GM12878 (cell line): ENCODE results near the gene SBF2. TPM values are rescaled to one million over a fixed set of nuclear protein-coding genes. Genes with fewer than 3 reads are reported as not detected.

ENCODE experiments used
- ATAC-seq: fragments of 200-7000 bp; cut with Tn5 transposase; 3 replicates; pipeline ENCODE4 v1.9.1; 2020; ENCODE audit warnings: mild to moderate bottlenecking, moderate library complexity
- BruUV-seq: library from RNA; stranded (reverse); fragments of 400-500 nt; replicated peaks from 2 replicates; lab custom pipeline; 2021; lab: Mats Ljungman, UMichigan
- CTCF ChIA-PET: fragments of 300-600 bp; sonication (Branson Sonifier 250); formaldehyde crosslinking; extraction: SDS; loops from one replicate; lab custom pipeline; 2021; ENCODE audit warnings: inconsistent platforms; lab: Yijun Ruan, JAX
- POLR2A ChIA-PET: fragments of 350-600 bp; formaldehyde crosslinking; extraction: SDS; loops from one replicate; lab custom pipeline; 2021; ENCODE audit warnings: inconsistent platforms; lab: Charles Lee
- RAD21 ChIA-PET: fragments of 300-600 bp; sonication (Branson Sonifier 250); formaldehyde crosslinking; loops from one replicate; lab custom pipeline; 2023; ENCODE audit warnings: antibody characterized with exemption; ENCODE audit not compliant: unreplicated experiment; lab: Charles Lee
- SMC1A ChIA-PET: fragments of 300-600 bp; sonication (Branson Sonifier 250); formaldehyde crosslinking; loops from one replicate; lab custom pipeline; 2023; ENCODE audit not compliant: unreplicated experiment, uncharacterized antibody; lab: Charles Lee
- DNase-seq: peaks from one replicate; pipeline ENCODE4 v3.0.0-alpha.2; 2011; ENCODE audit warnings: low read depth, low spot score
- FAIRE-seq: peaks from 3 replicates; lab custom pipeline; 2011; peaks lifted over from hg19 to GRCh38; lab: Jason Lieb, UNC
- H2AFZ ChIP-seq: 2 replicates; pipeline ENCODE4 v1.6.0; 2011; ENCODE audit warnings: low read depth, low read length, control low read depth; ENCODE audit not compliant: control insufficient read depth
- H3K27ac ChIP-seq: 2 replicates; pipeline ENCODE4 v1.5.1; 2011; ENCODE audit warnings: control low read depth; ENCODE audit not compliant: control insufficient read depth, insufficient read depth
- H3K27me3 ChIP-seq, 2 experiments: replicated peaks in 1 of 2; 2 replicates each; pipeline versions ENCODE4 v1.6.0 to v1.6.1; 2011; ENCODE audit warnings: low read length in 1 of 2; ENCODE audit not compliant: control insufficient read depth in 2 of 2, insufficient read depth in 2 of 2
- H3K36me3 ChIP-seq, 2 experiments: 2 replicates each; pipeline ENCODE4 v1.5.1; 2011; ENCODE audit warnings: low read length in 1 of 2; ENCODE audit not compliant: control insufficient read depth in 2 of 2, insufficient read depth in 2 of 2
- H3K4me1 ChIP-seq: 2 replicates; pipeline ENCODE4 v1.6.1; 2011; ENCODE audit warnings: mild to moderate bottlenecking, low read length, moderate library complexity, mixed read lengths; ENCODE audit not compliant: control insufficient read depth, insufficient read depth
- H3K4me2 ChIP-seq: 2 replicates; pipeline ENCODE4 v1.6.0; 2011; ENCODE audit warnings: control low read depth; ENCODE audit not compliant: control insufficient read depth, insufficient read depth
- H3K4me3 ChIP-seq: fragments of 200-600 bp; sonication (generic); 2 replicates; pipeline ENCODE4 v1.5.1; 2016
- H3K79me2 ChIP-seq: 2 replicates; pipeline ENCODE4 v1.6.0; 2011; ENCODE audit warnings: low read length; ENCODE audit not compliant: control insufficient read depth, insufficient read depth
- H3K9ac ChIP-seq: 2 replicates; pipeline ENCODE4 v1.8.0; 2011; ENCODE audit warnings: low read length, control low read depth, mixed read lengths; ENCODE audit not compliant: control insufficient read depth, insufficient read depth
- H3K9me3 ChIP-seq: replicated peaks from 3 replicates; pipeline ENCODE4 v1.5.1; 2011; ENCODE audit warnings: mild to moderate bottlenecking, low read length; ENCODE audit not compliant: control insufficient read depth, insufficient read depth
- H4K20me1 ChIP-seq: 2 replicates; pipeline ENCODE4 v1.6.0; 2011; ENCODE audit not compliant: control insufficient read depth, insufficient read depth
- BCL11A ChIP-seq: IDR thresholded peaks from 2 replicates; pipeline ENCODE4 v1.6.1; 2011; ENCODE audit warnings: low read depth, low read length
- EP300 ChIP-seq, 2 experiments: fragments of 150-350 bp in 1 of 2; IDR thresholded peaks; 2 replicates each; pipeline ENCODE4 v1.6.1; 2011 to 2012; ENCODE audit warnings: low read depth in 2 of 2, low read length in 2 of 2, borderline replicate concordance in 1 of 2, improper control_type of control experiment in 1 of 2, inconsistent platforms in 1 of 2; ENCODE audit not compliant: control insufficient read depth in 1 of 2
- HSF1 ChIP-seq: fragments of 150-350 bp; IDR thresholded peaks from 2 replicates; pipeline ENCODE4 v1.6.1; 2014; ENCODE audit warnings: mild to moderate bottlenecking, low read depth, low read length
- IRF5 ChIP-seq: fragments of 450-650 bp; IDR thresholded peaks from 2 replicates; pipeline ENCODE4 v1.6.1; 2017; ENCODE audit warnings: borderline replicate concordance
- MYB ChIP-seq: fragments of 150-350 bp; IDR thresholded peaks from 2 replicates; pipeline ENCODE4 v1.6.1; 2014; ENCODE audit warnings: mild to moderate bottlenecking, low read depth, low read length, borderline replicate concordance
- PAX5 ChIP-seq: IDR thresholded peaks from 2 replicates; pipeline ENCODE4 v1.6.1; 2011; ENCODE audit warnings: low read depth, low read length, borderline replicate concordance
- RUNX3 ChIP-seq: IDR thresholded peaks from 2 replicates; pipeline ENCODE4 v1.6.1; 2012; ENCODE audit warnings: low read length, inconsistent platforms
- SIN3A ChIP-seq: IDR thresholded peaks from 2 replicates; pipeline ENCODE4 v1.6.1; 2012; ENCODE audit warnings: low read depth, low read length, improper control_type of control experiment
- SMAD1 ChIP-seq: fragments of 450-650 bp; IDR thresholded peaks from 2 replicates; pipeline ENCODE4 v1.6.1; 2018; ENCODE audit warnings: mild to moderate bottlenecking, low read depth; ENCODE audit not compliant: partially characterized antibody
- TARDBP ChIP-seq: IDR thresholded peaks from 2 replicates; pipeline ENCODE4 v1.6.1; 2016; ENCODE audit warnings: borderline replicate concordance
- WGBS: methylation state at CpG from one replicate; pipeline ENCODE4 v1.1.6; 2016; ENCODE audit warnings: low lambda C conversion rate; ENCODE audit not compliant: insufficient replicate concordance, insufficient coverage; ENCODE audit errors: missing lambda C conversion rate; 5-methylcytosine and 5-hydroxymethylcytosine counted together
- in situ Hi-C: fragments of 300-500 bp; cut with MboI; formaldehyde crosslinking; loops from 9 replicates; pipeline ENCODE4 v1.14.3; 2018; ENCODE audit warnings: mixed read lengths
- intact Hi-C: fragments of 100-400 bp; cut with micrococcal nuclease; formaldehyde crosslinking; loops from one replicate; pipeline ENCODE4 v1.14.2; 2022; ENCODE audit not compliant: unreplicated experiment
- polyA plus RNA-seq, 11 experiments: library from polyadenylated mRNA; depleted of rRNA in 4 of 11; unstranded in 6 of 11; stranded (reverse) in 5 of 11; fragments of >200 nt; fragmentation: Nextera tagmentation in 4 of 11; fragmentation: Illumina TruSeq in 1 of 11; extraction: Ambion mirVana in 4 of 11; extraction: Trizol in 1 of 11; gene quantifications; 1 replicate in 1 of 11; 2 replicates in 10 of 11; pipeline versions ENCODE4 v1.2.1 to v1.2.3, GENCODE V29; 2011 to 2016; ENCODE audit warnings: inconsistent platforms in 2 of 11, missing spikeins in 2 of 11, low read depth in 1 of 11
- total RNA-seq, 4 experiments: library from RNA; depleted of rRNA in 3 of 4; stranded (reverse); fragments of >200 nt in 3 of 4; fragmentation: Illumina TruSeq in 1 of 4; extraction: Trizol in 1 of 4; gene quantifications; 2 replicates each; pipeline versions ENCODE4 v1.2.1 to v1.2.3, GENCODE V29; 2013 to 2021

Gene SBF2
- total and polyA plus RNA-seq, 10 of the 15 experiments (the other 5 are each of a cell fraction or from before 2014, with no cell fraction given): 0.24 to 2.3 (median 1.1) TPM

- in situ Hi-C loops: no loop called here
- WGBS: 60% methylated on average over 6 of the region's 6 CpGs
Measured at GRCh38 chr11:9815486-9816136, 478.4 kb downstream of the SBF2 start.

More at GRCh38 chr11:9815486-9816136, 478.4 kb downstream of the SBF2 start:
- CTCF ChIA-PET: interaction anchor here (1.2 kb wide), 1 partner anchor 50 kb away, joined by 3 read pairs; no protein-coding TSS in a partner anchor
- Histone ChIP-seq H4K20me1 (no peaks in the 10 kb centered on the region), H3K79me2 (no peaks in the 10 kb centered on the region), H3K9me3 (no peaks in the 10 kb centered on the region), H3K27me3 (no peaks in the 10 kb centered on the region), H3K4me3 (no peak overlapping the region), H2AFZ (no peak overlapping the region), H3K36me3 (no peaks in the 10 kb centered on the region), H3K27ac (no peak overlapping the region), H3K4me2 (no peak overlapping the region), H3K9ac (no peak overlapping the region), H3K4me1 (no peaks in the 10 kb centered on the region)
- POLR2A ChIA-PET: interaction anchor here (0.6 kb wide), 1 partner anchor 79 kb away, joined by 3 read pairs; no protein-coding TSS in a partner anchor
- FAIRE-seq (no peak), ATAC-seq (no peak), DNase-seq (no peak)
- intact Hi-C loops: no loop called here
- TF ChIP-seq HSF1: no peak
- TF ChIP-seq SMAD1: no peak
- TF ChIP-seq TARDBP: no peak
- no peak for TF ChIP-seq EP300 (IDR thresholded peaks at IDR 0.05; ENCODE audit: borderline replicate concordance in 1 of 2, control insufficient read depth in 1 of 2, low read depth in 2 of 2, low read length in 2 of 2)
- TF ChIP-seq PAX5: no peak
- TF ChIP-seq BCL11A: no peak
- TF ChIP-seq RUNX3: no peak
- no peak for TF ChIP-seq IRF5
- no peak for TF ChIP-seq SIN3A
- TF ChIP-seq MYB: no peak
- SMC1A ChIA-PET: interaction anchor here (0.7 kb wide), 1 partner anchor 12 kb away, joined by 3 read pairs; no protein-coding TSS in a partner anchor
- RAD21 ChIA-PET: interaction anchor here (0.6 kb wide), 2 partner anchors 24 to 537 kb away, joined by 3 read pairs; no protein-coding TSS in a partner anchor
- no TSS peak for BruUV-seq
